GM12872 (cell line): ENCODE measurements around the gene TTLL11.

Experiments used
- TF ChIP-seq, protein P1 (sequence below): IDR thresholded peaks from 3 replicates; pipeline ENCODE4 v1.5.1; 2011; ENCODE audit warnings: low read depth, mild to moderate bottlenecking, low read length, moderate library complexity; ENCODE audit not compliant: insufficient read depth

TTLL11 gene

DNA sequence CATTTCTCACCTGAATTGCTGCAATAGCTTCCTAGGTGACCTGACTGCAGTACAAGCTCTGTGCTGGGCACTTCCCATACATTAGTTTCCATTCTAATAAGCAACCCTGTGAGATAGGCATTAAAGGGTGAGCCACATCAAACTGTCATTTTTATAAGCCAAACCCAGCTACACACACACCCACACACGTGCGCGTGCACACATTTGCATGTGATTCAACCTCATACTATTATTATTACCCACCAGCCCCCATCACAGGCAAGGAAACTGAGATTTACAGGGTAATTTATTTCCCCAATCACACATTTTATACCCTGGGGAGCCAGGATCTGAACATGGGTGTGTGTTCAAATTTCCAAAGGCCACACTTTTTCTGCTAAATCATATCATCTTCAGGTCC is 93.6 kb downstream of the TTLL11 start:
- TF ChIP-seq, protein P1, sequence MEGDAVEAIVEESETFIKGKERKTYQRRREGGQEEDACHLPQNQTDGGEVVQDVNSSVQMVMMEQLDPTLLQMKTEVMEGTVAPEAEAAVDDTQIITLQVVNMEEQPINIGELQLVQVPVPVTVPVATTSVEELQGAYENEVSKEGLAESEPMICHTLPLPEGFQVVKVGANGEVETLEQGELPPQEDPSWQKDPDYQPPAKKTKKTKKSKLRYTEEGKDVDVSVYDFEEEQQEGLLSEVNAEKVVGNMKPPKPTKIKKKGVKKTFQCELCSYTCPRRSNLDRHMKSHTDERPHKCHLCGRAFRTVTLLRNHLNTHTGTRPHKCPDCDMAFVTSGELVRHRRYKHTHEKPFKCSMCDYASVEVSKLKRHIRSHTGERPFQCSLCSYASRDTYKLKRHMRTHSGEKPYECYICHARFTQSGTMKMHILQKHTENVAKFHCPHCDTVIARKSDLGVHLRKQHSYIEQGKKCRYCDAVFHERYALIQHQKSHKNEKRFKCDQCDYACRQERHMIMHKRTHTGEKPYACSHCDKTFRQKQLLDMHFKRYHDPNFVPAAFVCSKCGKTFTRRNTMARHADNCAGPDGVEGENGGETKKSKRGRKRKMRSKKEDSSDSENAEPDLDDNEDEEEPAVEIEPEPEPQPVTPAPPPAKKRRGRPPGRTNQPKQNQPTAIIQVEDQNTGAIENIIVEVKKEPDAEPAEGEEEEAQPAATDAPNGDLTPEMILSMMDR = no peak

DNA sequence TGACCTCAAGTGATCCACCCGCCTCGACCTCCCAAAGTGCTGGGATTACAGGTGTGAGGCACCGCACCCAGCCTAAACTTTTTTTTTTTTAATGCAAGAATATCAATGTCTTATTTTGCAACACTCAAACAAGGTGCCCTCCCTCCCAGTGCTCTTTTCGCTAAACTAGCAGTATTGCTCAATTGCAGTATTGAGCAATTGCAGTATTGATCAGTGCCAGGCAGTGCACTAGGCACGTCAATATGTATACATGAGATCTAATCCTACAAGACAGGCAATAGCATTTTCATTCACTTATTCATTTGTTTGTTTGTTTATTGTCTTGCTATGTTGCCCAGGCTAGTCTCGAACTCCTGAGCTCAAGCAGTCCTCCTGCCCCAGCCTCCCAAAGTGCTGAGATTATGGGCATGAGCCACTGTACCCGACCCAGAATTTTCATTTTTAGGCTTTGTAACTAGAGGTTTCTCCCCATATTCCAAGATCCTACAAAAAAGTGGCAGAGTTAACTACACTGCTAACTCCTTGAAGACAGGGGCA is 94.5 kb downstream of the TTLL11 start:
- TF ChIP-seq, protein P1 = no peak

DNA sequence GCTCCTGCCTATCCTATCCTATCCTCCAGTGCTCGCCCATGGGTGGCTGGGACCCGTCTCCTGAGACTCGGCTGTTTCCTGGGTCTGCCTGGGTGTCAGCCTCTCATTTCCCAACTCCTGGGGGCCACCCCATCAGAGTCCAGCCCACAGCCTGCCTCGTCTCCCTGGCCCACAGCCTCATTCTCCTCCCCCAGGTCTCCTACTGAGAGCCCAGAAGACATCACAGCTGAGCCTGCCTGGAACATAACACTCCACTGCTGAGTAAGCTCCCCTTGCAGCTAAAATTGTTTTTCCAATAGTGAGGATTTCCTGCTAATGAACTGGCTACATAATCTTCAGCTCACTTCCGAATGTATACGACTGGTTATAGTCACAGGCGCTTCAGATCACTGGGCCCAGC is 95.3 kb downstream of the TTLL11 start:
- TF ChIP-seq, protein P1 = no peak

DNA sequence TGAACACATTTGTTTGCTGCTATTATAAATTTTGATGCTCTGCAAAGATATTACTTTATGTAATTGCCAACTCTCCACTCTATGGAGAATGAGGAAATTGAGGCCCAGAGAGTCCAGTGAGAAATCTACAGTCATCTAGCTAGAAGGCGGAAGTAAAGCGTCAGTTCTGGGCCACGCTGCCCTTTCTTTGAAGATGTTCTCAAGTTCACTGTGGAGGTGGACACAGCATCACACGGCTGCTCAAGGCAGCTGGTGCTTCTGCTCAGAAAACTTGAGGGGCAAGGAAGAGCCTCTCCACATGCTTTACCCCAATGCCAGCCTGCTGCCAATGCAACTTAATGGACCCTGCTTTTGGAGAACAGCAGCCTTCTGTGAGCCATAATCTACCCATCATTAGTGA is 96.3 kb downstream of the TTLL11 start:
- TF ChIP-seq, protein P1 = no peak

DNA sequence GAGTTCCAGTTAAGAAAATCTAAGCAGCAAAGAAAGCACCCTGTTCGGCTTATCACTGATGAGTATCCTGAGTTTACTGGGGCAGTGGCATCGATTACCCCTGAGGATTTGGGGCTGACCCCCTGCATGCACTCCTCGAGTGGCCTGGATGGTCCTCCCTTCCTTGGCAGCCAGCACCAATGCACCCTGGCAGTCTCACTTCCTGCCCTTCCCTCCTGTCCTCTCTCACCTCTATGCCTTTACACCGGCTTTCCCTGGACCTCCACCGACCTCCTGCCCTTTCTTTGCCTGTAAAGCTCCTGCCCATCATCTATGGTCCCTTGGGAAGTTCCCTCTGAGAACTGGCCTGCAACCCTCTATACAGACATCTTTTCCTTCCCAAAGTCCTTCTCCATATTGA is 97.1 kb downstream of the TTLL11 start:
- TF ChIP-seq, protein P1 = no peak

DNA sequence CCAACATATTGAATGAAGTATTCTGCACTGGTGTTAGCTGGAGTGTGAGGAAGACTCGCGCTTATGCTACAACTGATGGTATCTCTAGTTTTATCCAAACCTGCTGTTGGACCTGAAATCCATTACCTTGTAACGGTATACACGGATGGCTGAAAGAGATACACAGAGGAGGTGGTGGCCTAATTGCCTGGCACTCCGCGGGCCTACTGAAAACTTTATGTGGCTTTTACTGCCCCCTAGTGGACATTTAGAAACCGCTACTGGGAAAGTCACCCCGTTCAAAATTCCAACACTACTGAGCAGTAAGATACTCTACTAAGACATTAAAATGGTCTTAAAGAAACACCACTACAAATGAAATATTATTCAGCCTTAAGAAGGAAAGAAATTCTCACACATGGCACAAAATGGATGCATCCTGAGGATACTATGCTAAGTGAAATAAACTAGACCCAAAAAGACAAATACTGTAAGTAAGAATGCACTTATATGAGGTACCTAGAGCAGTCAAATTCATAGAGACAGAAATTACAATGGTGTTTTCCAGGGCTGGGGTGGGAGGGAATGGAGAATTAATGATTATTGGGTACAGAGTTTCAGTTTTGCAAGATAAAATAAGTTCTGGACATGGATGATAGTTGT is 100.4 kb downstream of the TTLL11 start:
- TF ChIP-seq, protein P1 = peak; percentile 66

DNA sequence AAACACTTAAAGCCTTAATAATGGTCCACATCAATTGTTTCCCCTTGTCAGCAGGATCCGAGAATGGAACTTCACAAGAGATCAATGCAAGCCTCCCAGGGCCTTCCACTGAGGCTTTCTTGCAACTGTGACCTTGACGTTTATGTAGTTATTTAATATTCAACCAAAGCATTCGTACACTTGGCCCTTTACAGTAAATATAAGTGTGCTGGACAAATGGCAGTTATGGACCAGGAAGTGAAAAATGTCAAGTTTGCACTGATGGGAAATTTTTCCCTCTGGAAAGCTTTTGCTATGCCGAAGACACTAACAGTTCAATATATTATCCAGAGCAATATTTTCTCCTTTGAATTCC is 101.8 kb downstream of the TTLL11 start:
- TF ChIP-seq, protein P1 = no peak
